K562 (cell line): ENCODE results near the gene GP1BB. TPM values are rescaled to one million over a fixed set of nuclear protein-coding genes. Genes with fewer than 3 reads are reported as not detected.

Experiments used
- ATF1 ChIP-seq, 2 experiments: fragments of 450-650 bp in 1 of 2; IDR thresholded peaks; 2 replicates each; pipeline ENCODE4 v1.6.1; 2016; ENCODE audit warnings: missing compliant biosample characterization in 1 of 2, missing genetic modification characterization in 1 of 2
- C11orf30 ChIP-seq: fragments of 450-650 bp; IDR thresholded peaks from 2 replicates; pipeline ENCODE4 v1.6.1; 2016; ENCODE audit warnings: low read depth, mild to moderate bottlenecking
- CBX3 ChIP-seq, 2 experiments: IDR thresholded peaks; 1 replicate in 1 of 2; 2 replicates in 1 of 2; pipeline ENCODE4 v1.6.1; 2012; ENCODE audit warnings: inconsistent platforms in 2 of 2, low read length in 2 of 2, borderline replicate concordance in 1 of 2, control low read depth in 1 of 2
- DNMT1 ChIP-seq: fragments of 450-650 bp; IDR thresholded peaks from 2 replicates; pipeline ENCODE4 v1.6.1; 2016; ENCODE audit warnings: antibody characterized with exemption, mild to moderate bottlenecking
- FIP1L1 ChIP-seq: fragments of 200-400 bp; formaldehyde crosslinking; IDR thresholded peaks from 2 replicates; pipeline ENCODE4 v1.6.1; 2018; ENCODE audit warnings: mild to moderate bottlenecking, low read depth, low read length; ENCODE audit not compliant: poor library complexity, severe bottlenecking
- FOXP1 ChIP-seq: sonication (generic); formaldehyde crosslinking; IDR thresholded peaks from 2 replicates; pipeline ENCODE4 v1.8.0; 2022; ENCODE audit warnings: mild to moderate bottlenecking, missing genetic modification reagents
- GTF2F1 ChIP-seq: IDR thresholded peaks from 2 replicates; pipeline ENCODE4 v1.6.1; 2011; ENCODE audit warnings: low read depth, low read length, improper control_type of control experiment
- KDM1A ChIP-seq, 2 experiments: fragments of 450-650 bp; IDR thresholded peaks; 2 replicates each; pipeline ENCODE4 v1.6.1; 2016; ENCODE audit warnings: mild to moderate bottlenecking in 2 of 2
- MIER1 ChIP-seq: fragments of 450-650 bp; IDR thresholded peaks from 2 replicates; pipeline ENCODE4 v1.6.1; 2016; ENCODE audit warnings: antibody characterized with exemption, mild to moderate bottlenecking, low read depth
- PHF8 ChIP-seq: fragments of 200-600 bp; sonication (generic); IDR thresholded peaks from 2 replicates; pipeline ENCODE4 v1.6.1; 2012; ENCODE audit warnings: mixed run types, mild to moderate bottlenecking, inconsistent platforms, low read length, moderate library complexity, borderline replicate concordance
- SLC30A9 ChIP-seq: fragments of 250-450 bp; sonication (Bioruptor Pico); IDR thresholded peaks from 2 replicates; pipeline ENCODE4 v1.8.0; 2022; ENCODE audit warnings: mild to moderate bottlenecking, moderate library complexity
- SMARCE1 ChIP-seq: fragments of 450-650 bp; IDR thresholded peaks from 2 replicates; pipeline ENCODE4 v1.7.1; 2016; ENCODE audit warnings: mild to moderate bottlenecking
- ZNF239 ChIP-seq: fragments of 250-450 bp; sonication (Bioruptor Pico); IDR thresholded peaks from 2 replicates; pipeline ENCODE4 v1.4.0; 2020; ENCODE audit warnings: mild to moderate bottlenecking
- ZNF41 ChIP-seq: fragments of 250-450 bp; sonication (Bioruptor Pico); conservative IDR thresholded peaks from 2 replicates; pipeline ENCODE4 v1.4.0; 2020; ENCODE audit warnings: mild to moderate bottlenecking
- polyA plus RNA-seq, 8 experiments: library from polyadenylated mRNA; depleted of rRNA in 4 of 8; stranded (reverse) in 5 of 8; unstranded in 3 of 8; fragments of >200 nt; fragmentation: Nextera tagmentation in 2 of 8; fragmentation: Illumina TruSeq in 1 of 8; extraction: Ambion mirVana in 2 of 8; extraction: Trizol in 1 of 8; gene quantifications; 2 replicates each; pipeline versions ENCODE4 v1.2.1 to v1.2.3, GENCODE V29; 2011 to 2014; ENCODE audit warnings: inconsistent platforms in 1 of 8, missing spikeins in 1 of 8
- total RNA-seq, 7 experiments: library from RNA; depleted of rRNA in 6 of 7; stranded (reverse); fragments of >200 nt in 6 of 7; fragmentation: Illumina TruSeq in 2 of 7; extraction: Trizol in 2 of 7; gene quantifications; 2 replicates each; pipeline versions ENCODE4 v1.2.1 to v1.2.3, GENCODE V29; 2011 to 2021; ENCODE audit warnings: low replicate concordance in 1 of 7
- TF ChIP-seq, protein P1 (sequence below), 2 experiments: fragments of 450-650 bp in 1 of 2; IDR thresholded peaks; 2 replicates each; pipeline ENCODE4 v1.6.1; 2011 to 2017; ENCODE audit warnings: low read depth in 2 of 2, antibody characterized with exemption in 1 of 2, borderline replicate concordance in 1 of 2, low read length in 1 of 2, mild to moderate bottlenecking in 1 of 2, mixed read lengths in 1 of 2; ENCODE audit not compliant: control insufficient read depth in 1 of 2
- TF ChIP-seq, protein P2 (sequence below): fragments of 450-650 bp; IDR thresholded peaks from 2 replicates; pipeline ENCODE4 v1.7.1; 2018; ENCODE audit warnings: mild to moderate bottlenecking, low read depth; ENCODE audit not compliant: partially characterized antibody
- TF ChIP-seq, protein P3 (sequence below): sonication (generic); formaldehyde crosslinking; IDR thresholded peaks from 2 replicates; pipeline ENCODE4 v1.8.0; 2022; ENCODE audit warnings: mild to moderate bottlenecking, missing genetic modification reagents
- TF ChIP-seq, protein P4 (sequence below): fragments of 450-650 bp; formaldehyde crosslinking; IDR thresholded peaks from 2 replicates; pipeline ENCODE4 v1.4.0; 2020; ENCODE audit warnings: mild to moderate bottlenecking, mixed read lengths

GP1BB gene
- total and polyA plus RNA-seq, 9 of the 15 experiments (the other 6 are each of a cell fraction or from before 2014, with no cell fraction given): 0.69 to 162 (median 2.8) TPM

DNA sequence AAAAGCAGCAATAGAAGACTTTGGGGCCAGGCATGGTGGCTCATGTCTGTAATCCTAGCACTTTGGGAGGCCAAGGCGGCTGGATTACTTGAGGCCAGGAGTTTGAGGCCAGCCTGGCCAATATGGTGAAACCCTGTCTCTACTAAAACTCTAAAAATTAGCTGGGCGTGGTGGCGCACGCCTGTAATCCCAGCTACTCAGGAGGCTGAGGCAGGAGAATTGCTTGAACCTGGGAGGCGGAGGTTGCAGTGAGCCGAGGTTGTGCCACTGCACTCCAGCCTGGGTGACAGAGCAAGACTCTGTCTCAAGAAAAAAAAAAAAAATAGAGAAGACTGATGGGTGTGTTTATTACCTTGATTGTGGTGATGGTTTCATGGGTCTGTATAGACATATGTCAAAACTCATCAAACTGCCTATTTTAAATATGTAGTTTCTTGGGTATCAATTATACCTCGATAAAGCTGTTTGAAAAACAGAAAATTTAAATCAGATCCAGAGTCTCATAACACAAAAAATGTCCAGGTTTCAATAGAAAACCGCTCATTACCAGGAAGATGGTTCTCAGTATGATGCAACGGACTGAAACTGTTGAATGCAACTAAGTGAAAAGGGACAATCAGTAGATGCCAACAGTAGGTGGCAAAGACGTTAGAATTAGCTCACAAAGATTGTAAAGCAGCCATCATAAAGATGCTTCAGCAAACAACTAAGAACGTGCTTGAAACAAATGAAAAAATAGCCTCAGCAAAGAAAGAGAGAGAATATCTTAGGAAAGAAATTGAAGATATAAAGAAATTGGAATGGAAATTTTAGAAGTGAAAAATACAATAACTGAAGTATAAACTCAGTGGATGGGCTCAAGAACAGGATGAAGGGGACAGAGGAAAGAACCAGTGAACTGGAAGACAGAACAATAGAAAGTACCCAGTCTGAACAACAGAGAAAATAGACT lies 42.2 kb upstream of the GP1BB start (continued):
- TF ChIP-seq FIP1L1 (no peak), ZNF41 (CRISPR knock-in tag) (no peak; the same call in 1 of the 2 replicates), CBX3 (IDR thresholded peaks at IDR 0.05; ENCODE audit: borderline replicate concordance in 1 of 2, low read length in 2 of 2) (0 out of 3 replicates have a peak, but pooled peaks of 1 of the 2 experiments have one; percentile 17), PHF8 (no peak), SLC30A9 (CRISPR knock-in tag) (no peak), DNMT1 (no peak), C11orf30 (no peak), SMARCE1 (no peak; the same call in 1 of the 2 replicates), ATF1 (CRISPR knock-in tag; IDR thresholded peaks at IDR 0.05) (no peak), ATF1 (tag; IDR thresholded peaks at IDR 0.05) (no peak), ZNF239 (peak; percentile 57; the same call in 1 of the 2 replicates), FOXP1 (CRISPR knock-in tag) (peak; percentile 24; the same call in 1 of the 2 replicates), KDM1A (IDR thresholded peaks at IDR 0.05) (no peak), GTF2F1 (no peak), MIER1 (no peak)
- TF ChIP-seq, protein P1, sequence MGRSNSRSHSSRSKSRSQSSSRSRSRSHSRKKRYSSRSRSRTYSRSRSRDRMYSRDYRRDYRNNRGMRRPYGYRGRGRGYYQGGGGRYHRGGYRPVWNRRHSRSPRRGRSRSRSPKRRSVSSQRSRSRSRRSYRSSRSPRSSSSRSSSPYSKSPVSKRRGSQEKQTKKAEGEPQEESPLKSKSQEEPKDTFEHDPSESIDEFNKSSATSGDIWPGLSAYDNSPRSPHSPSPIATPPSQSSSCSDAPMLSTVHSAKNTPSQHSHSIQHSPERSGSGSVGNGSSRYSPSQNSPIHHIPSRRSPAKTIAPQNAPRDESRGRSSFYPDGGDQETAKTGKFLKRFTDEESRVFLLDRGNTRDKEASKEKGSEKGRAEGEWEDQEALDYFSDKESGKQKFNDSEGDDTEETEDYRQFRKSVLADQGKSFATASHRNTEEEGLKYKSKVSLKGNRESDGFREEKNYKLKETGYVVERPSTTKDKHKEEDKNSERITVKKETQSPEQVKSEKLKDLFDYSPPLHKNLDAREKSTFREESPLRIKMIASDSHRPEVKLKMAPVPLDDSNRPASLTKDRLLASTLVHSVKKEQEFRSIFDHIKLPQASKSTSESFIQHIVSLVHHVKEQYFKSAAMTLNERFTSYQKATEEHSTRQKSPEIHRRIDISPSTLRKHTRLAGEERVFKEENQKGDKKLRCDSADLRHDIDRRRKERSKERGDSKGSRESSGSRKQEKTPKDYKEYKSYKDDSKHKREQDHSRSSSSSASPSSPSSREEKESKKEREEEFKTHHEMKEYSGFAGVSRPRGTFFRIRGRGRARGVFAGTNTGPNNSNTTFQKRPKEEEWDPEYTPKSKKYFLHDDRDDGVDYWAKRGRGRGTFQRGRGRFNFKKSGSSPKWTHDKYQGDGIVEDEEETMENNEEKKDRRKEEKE (IDR thresholded peaks at IDR 0.05; ENCODE audit: borderline replicate concordance in 1 of 2, control insufficient read depth in 1 of 2, low read depth in 2 of 2, low read length in 1 of 2): no peak
- TF ChIP-seq, protein P2, sequence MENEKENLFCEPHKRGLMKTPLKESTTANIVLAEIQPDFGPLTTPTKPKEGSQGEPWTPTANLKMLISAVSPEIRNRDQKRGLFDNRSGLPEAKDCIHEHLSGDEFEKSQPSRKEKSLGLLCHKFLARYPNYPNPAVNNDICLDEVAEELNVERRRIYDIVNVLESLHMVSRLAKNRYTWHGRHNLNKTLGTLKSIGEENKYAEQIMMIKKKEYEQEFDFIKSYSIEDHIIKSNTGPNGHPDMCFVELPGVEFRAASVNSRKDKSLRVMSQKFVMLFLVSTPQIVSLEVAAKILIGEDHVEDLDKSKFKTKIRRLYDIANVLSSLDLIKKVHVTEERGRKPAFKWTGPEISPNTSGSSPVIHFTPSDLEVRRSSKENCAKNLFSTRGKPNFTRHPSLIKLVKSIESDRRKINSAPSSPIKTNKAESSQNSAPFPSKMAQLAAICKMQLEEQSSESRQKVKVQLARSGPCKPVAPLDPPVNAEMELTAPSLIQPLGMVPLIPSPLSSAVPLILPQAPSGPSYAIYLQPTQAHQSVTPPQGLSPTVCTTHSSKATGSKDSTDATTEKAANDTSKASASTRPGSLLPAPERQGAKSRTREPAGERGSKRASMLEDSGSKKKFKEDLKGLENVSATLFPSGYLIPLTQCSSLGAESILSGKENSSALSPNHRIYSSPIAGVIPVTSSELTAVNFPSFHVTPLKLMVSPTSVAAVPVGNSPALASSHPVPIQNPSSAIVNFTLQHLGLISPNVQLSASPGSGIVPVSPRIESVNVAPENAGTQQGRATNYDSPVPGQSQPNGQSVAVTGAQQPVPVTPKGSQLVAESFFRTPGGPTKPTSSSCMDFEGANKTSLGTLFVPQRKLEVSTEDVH: peak; percentile 58
- TF ChIP-seq, protein P3, sequence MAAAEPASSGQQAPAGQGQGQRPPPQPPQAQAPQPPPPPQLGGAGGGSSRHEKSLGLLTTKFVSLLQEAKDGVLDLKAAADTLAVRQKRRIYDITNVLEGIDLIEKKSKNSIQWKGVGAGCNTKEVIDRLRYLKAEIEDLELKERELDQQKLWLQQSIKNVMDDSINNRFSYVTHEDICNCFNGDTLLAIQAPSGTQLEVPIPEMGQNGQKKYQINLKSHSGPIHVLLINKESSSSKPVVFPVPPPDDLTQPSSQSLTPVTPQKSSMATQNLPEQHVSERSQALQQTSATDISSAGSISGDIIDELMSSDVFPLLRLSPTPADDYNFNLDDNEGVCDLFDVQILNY: no peak
- TF ChIP-seq, protein P4, sequence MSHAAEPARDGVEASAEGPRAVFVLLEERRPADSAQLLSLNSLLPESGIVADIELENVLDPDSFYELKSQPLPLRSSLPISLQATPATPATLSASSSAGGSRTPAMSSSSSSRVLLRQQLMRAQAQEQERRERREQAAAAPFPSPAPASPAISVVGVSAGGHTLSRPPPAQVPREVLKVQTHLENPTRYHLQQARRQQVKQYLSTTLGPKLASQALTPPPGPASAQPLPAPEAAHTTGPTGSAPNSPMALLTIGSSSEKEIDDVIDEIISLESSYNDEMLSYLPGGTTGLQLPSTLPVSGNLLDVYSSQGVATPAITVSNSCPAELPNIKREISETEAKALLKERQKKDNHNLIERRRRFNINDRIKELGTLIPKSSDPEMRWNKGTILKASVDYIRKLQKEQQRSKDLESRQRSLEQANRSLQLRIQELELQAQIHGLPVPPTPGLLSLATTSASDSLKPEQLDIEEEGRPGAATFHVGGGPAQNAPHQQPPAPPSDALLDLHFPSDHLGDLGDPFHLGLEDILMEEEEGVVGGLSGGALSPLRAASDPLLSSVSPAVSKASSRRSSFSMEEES (CRISPR knock-in tag): no peak
